ENCODE measurements around the gene DFFB. TPM values are rescaled to one million over a fixed set of nuclear protein-coding genes. Genes with fewer than 3 reads are reported as not detected.

DFFB gene
- total and polyA plus RNA-seq, 9 donors = 6.8 to 12.8 (median 8.4) TPM

- no peaks in the 10 kb centered on the region for H3K36me3 ChIP-seq
- H3K4me1 ChIP-seq (ENCODE audit: insufficient read depth) = peaks cover 4% of the 10 kb centered on the region
- no peaks in the 10 kb centered on the region for H3K9me3 ChIP-seq
- no peak overlapping the region for H3K27ac ChIP-seq
- no peak overlapping the region for H3K4me3 ChIP-seq
- H3K27me3 ChIP-seq = no peaks in the 10 kb centered on the region
- 74 to 76% (median 75%) methylated on average over 24 of the region's 24 CpGs for WGBS, 3 donors
- no peak for DNase-seq
- intact Hi-C loops (cut with DNase I) = no loop called here
- TF ChIP-seq POLR2A (IDR thresholded peaks at IDR 0.05) (no peak), CTCF (IDR thresholded peaks at IDR 0.05) (no peak), EP300 (IDR thresholded peaks at IDR 0.05) (no peak)
Observed at GRCh38 chr1:3904006-3904842, 46.9 kb downstream of the DFFB start.

GRCh38 chr1:3904843-3905185 lies 47.5 kb downstream of the DFFB start:
- Histone ChIP-seq H3K27me3 (no peaks in the 10 kb centered on the region), H3K4me3 (no peak overlapping the region), H3K4me1 (ENCODE audit: insufficient read depth) (no peaks in the 10 kb centered on the region), H3K27ac (no peak overlapping the region), H3K36me3 (no peaks in the 10 kb centered on the region), H3K9me3 (no peaks in the 10 kb centered on the region)
- WGBS, 3 donors = 85 to 90% (median 85%) methylated on average over 4 of the region's 4 CpGs
- intact Hi-C loops (cut with DNase I) = no loop called here
- TF ChIP-seq CTCF (IDR thresholded peaks at IDR 0.05) (no peak), POLR2A (IDR thresholded peaks at IDR 0.05) (no peak), EP300 (IDR thresholded peaks at IDR 0.05) (no peak)
- no peak for DNase-seq

- Histone ChIP-seq H3K36me3 (no peaks in the 10 kb centered on the region), H3K27ac (no peak overlapping the region), H3K4me1 (ENCODE audit: insufficient read depth) (no peaks in the 10 kb centered on the region), H3K4me3 (no peak overlapping the region), H3K27me3 (no peaks in the 10 kb centered on the region), H3K9me3 (no peaks in the 10 kb centered on the region)
- 85% methylated on average over 19 of the region's 19 CpGs for WGBS, 3 donors
- TF ChIP-seq CTCF (IDR thresholded peaks at IDR 0.05) (no peak), EP300 (IDR thresholded peaks at IDR 0.05) (no peak), POLR2A (IDR thresholded peaks at IDR 0.05) (no peak)
- intact Hi-C loops (cut with DNase I) = no loop called here
- DNase-seq = no peak
Observed at GRCh38 chr1:3905266-3905952, 48.1 kb downstream of the DFFB start.

- Histone ChIP-seq H3K4me1 (ENCODE audit: insufficient read depth) (no peaks in the 10 kb centered on the region), H3K36me3 (no peaks in the 10 kb centered on the region), H3K27me3 (no peaks in the 10 kb centered on the region), H3K4me3 (no peak overlapping the region), H3K9me3 (no peaks in the 10 kb centered on the region), H3K27ac (no peak overlapping the region)
- TF ChIP-seq EP300 (IDR thresholded peaks at IDR 0.05) (no peak), POLR2A (IDR thresholded peaks at IDR 0.05) (no peak), CTCF (IDR thresholded peaks at IDR 0.05) (no peak)
- DNase-seq = no peak
- intact Hi-C loops (cut with DNase I) = no loop called here
- 81 to 86% (median 86%) methylated on average over 18 of the region's 18 CpGs for WGBS, 3 donors
Observed at GRCh38 chr1:3905953-3906671, 48.8 kb downstream of the DFFB start.
